Bone marrow (tissue), 2 donors: ENCODE measurements around the gene HS3ST3A1.

Experiments used
- DNase-seq, 2 donors: peaks; one replicate each; lab custom pipeline; 2025; lab: John Stamatoyannopoulos, UW

HS3ST3A1 gene

DNA sequence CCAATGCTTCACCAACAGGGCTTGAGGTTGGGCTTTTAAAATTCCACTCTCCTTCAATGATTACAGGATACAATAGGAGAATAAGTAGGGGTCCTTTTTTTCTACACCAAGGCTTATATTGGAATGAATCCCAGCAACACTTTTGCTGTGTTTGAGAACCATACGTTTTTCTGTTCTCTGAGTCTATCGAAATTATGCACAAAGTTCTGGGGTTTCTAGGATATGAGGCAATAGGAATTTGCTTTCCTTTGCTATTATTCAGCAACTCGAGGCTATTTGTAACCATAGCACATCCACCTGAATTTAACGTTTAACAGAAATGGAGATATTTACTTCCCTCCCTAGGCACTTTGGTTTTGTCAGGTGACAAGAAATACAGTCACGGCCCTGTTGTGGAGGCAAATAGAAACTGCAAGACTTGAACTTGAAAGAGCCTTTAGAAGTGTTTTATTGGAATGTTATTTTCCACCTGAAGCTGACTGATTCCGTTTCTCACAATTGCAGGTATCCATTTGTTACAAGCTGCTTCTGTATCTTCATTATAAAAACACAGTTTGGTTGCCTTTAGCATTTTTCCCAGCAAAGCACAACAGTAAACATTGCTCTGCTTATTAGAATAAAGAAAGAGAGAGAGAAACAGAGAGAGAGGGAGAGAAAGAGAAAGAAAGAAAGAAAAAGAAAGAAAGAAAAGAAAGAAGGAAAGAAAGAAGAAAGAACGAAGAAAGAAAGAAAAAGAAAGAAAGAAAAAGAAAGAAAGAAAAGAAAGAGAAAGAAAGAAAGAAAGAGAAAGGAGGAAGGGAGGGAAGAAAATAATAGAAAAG, 109.6 kb downstream of the HS3ST3A1 start:
- DNase-seq, result no peak

DNA sequence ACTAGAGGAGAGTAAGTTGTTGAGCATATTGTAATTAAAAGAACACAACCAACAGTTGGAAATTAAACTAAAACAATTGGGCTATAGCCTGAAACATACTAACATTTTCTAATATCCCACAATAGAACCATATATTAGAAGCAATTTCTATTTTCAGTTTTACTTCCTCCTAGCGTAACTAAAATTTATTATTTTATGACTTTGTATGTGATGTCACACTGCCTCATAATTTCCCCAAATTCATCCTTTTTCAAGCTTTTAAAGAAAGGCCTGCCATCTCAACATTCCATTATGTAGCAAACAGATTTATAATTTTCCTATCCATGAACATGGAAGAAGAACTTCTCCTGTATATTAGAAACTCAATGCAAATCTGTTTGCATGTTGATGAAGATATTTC, 110.2 kb downstream of the HS3ST3A1 start:
- DNase-seq, result no peak

DNA sequence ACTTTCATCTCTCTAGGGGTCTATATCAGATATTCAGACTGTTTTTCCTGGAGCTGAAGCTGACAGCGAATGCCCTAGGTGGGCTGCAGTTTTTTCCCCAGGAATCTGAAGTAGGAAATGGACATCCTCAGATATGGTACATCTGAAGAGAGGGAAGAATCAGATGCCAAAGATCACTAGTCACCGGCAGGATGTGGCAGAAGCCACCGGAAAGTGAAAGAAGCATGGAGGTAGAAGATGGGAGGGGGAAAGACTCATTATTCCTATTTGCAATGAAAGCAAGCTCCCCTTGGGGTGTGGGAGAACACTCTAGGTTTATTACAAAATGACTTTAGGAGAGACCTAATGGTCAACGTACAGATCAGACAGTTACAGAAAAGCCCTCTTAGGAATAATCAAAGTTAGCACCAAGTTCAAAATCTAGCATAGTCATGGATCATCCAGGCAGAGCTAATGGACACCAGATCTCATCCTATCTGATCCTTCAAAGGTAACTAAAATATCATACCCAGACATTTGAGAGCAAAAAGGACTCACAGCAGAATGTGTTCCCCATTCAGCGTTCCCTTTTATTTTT, 110.7 kb downstream of the HS3ST3A1 start:
- no peak for DNase-seq

GRCh38 chr17:13490427-13490826, 111.3 kb downstream of the HS3ST3A1 start:
- no peak for DNase-seq

GRCh38 chr17:13485327-13485726, 116.4 kb downstream of the HS3ST3A1 start:
- DNase-seq, result no peak

GRCh38 chr17:13484020-13484419, 117.7 kb downstream of the HS3ST3A1 start:
- no peak for DNase-seq

DNA sequence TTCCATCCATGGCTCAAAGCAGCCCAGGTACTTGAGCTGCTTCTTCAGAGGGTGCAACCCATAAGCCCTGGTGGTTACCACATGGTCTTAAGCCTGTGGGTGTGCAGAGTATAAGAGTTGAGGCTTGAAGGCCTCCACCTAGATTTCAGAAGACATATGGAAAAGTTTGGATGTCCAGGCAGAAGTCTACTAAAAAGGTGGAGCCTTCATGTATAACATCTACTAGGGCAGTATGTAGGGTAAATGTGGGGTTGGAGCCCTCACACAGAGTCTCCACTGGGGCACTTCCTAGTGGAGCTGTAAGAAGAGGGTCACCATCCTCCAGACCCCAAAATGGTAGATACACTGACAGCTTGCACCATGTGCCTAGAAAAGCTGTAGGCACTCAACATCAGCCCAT, 120.9 kb downstream of the HS3ST3A1 start:
- DNase-seq, result no peak

DNA sequence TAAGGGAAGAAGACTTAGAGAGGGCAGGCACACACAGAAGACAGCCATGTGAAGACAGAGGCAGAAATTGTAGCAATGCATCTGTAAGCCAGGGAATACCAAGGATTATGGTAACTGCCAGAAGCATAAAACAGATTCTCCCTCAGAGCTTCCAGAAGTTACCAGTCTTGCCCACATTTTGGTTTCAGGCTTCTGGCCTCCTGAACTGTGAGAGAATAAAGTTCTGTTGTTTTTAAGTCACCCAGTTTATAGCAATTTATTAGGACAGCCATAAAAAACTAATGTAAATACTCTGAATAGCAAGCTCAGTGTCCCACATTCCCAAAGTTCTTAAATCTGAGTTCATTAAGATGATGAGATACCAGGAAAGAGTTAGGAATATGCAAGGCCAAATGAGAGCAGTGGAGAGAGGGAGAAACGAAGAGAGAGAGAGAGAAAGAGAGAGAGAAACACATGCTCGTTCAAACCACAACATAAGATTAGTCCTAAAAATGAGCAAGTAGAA, 123.4 kb downstream of the HS3ST3A1 start:
- DNase-seq, result no peak

GRCh38 chr17:13477180-13477611, 124.5 kb downstream of the HS3ST3A1 start:
- no peak for DNase-seq

- DNase-seq, result no peak
These were observed 125.0 kb downstream of the HS3ST3A1 start for GRCh38 chr17:13476720-13477119.

- DNase-seq, result no peak
These were observed 126.0 kb downstream of the HS3ST3A1 start for GRCh38 chr17:13475574-13476223.

DNA sequence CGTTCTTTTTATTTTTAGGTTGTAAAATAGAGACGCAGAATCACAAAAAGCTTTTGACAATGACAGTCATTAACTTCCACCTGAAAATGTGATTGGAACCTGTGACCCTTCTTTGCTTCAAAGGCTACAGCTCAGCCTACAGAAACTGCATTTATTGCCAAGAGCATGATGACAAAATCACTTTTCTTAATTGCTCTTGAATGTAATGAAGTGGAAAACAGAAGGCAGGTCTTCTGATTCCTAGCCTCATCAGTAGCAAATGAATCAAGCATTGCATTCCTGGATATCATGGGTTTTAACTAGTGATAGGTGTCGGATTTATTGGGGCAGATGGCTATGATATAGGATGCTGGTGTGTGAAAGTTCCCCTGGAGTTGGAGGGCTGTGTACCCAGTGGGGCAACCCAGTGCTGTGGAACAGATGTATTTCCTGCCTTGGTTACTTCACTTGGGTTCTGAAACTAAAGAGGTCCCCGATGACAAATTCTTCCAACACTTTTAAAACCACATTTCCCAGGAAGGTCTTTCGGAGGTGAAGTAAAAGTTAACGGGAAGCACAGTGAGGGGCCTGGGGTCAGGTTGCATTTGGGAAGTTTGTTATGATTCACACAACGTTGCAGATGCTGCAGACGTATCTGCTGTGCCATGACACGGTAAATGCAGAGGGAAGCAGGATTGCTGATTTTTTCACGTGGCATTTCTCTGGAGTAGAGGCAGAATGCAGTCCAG, 127.5 kb downstream of the HS3ST3A1 start:
- no peak for DNase-seq

GRCh38 chr17:13465678-13466077, 136.1 kb downstream of the HS3ST3A1 start:
- DNase-seq, result no peak

DNA sequence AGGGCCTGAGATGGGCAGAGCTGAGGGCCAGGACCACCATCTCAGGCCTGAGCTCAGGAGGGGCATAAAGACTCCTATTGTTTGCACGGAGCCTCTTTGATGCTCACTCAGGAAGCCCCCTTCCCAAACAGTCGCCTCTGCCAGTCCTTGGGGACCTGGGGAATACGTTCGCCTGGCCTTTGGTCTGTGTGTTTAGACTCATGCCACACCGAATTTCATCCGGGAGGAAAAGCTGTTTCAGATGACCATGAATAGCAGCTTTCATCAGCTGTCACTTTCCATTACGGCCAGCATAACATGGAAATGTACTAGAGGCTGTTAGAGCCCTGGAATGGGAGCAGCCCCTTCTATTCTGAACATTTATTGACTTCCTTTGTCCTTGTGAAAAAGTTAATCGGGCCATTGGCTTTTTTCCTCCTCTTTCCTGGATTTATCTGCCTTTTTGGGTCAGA, 139.0 kb downstream of the HS3ST3A1 start:
- DNase-seq, result no peak

GRCh38 chr17:13462146-13462545, 139.6 kb downstream of the HS3ST3A1 start:
- no peak for DNase-seq

GRCh38 chr17:13460261-13461000, 141.3 kb downstream of the HS3ST3A1 start:
- no peak for DNase-seq

DNA sequence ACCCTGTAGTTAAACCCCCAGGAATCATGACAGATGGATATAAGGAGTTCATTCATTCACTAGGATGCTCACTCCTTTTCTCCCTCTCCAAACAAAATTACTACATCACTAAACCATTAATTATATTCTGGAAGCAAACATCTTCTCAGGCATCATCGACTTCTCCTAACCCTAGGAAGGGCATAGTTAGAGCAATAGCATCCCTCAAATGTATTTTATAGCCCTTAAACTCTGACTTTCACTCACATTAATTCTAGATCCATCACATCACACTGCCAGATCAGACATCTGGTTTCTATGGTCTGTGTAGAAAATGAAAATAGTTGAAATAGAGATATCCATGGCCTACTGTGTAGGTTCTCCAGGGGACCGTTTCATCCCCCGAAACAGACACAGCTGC, 143.9 kb downstream of the HS3ST3A1 start:
- no peak for DNase-seq
